ENCODE results near the gene SLC35F3. TPM values are rescaled to one million over a fixed set of nuclear protein-coding genes. Genes with fewer than 3 reads are reported as not detected.

SLC35F3 gene
- total and polyA plus RNA-seq, 3 donors from 2014 or later, result 0.43 to 0.87 (median 0.47) TPM

DNA sequence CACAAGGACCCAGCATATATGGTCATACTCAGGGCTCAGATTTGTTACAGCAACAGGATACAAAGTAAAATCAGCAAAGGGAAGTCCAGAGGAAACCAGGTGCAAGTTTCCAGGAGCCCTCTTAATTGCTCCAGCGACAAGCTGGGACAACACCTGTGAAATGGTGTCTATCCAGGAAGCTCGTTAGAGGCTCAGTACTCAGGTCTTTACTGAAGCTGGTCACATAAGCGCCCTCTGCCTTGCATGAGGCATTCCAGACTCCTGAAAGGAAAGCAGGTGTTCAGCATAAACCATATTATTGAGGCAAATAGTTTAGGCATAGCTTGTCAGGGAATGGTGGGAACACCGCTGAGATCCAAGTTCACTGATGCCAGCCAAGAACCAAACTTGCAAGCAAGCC, 231.0 kb downstream of the SLC35F3 start:
- intact Hi-C loops (cut with DNase I; ENCODE audit: low total_unique reads), result no loop called here
- H3K4me1 ChIP-seq, result no peaks in the 10 kb centered on the region
- no peaks in the 10 kb centered on the region for H3K9me3 ChIP-seq
- H3K27me3 ChIP-seq, result no peaks in the 10 kb centered on the region
- no peak overlapping the region for H3K27ac ChIP-seq
- H3K4me3 ChIP-seq, result no peak overlapping the region
- no peak for DNase-seq
- TF ChIP-seq CTCF (IDR thresholded peaks at IDR 0.05), result no peak
- WGBS, 2 donors, result 64 to 73% methylated on average over 4 of the region's 4 CpGs
- no peaks in the 10 kb centered on the region for H3K36me3 ChIP-seq (ENCODE audit: low read depth, missing control alignments)

GRCh38 chr1:234136073-234136472, 231.6 kb downstream of the SLC35F3 start:
- H3K27ac ChIP-seq, result no peak overlapping the region
- no peak for TF ChIP-seq CTCF (IDR thresholded peaks at IDR 0.05)
- no peak for TF ChIP-seq POLR2A (IDR thresholded peaks at IDR 0.05)
- DNase-seq, result no peak
- H3K4me3 ChIP-seq, result no peak overlapping the region
- no peaks in the 10 kb centered on the region for H3K4me1 ChIP-seq
- H3K27me3 ChIP-seq, result no peaks in the 10 kb centered on the region
- no peaks in the 10 kb centered on the region for H3K36me3 ChIP-seq (ENCODE audit: low read depth, missing control alignments)
- intact Hi-C loops (cut with DNase I; ENCODE audit: low total_unique reads), result no loop called here
- no peaks in the 10 kb centered on the region for H3K9me3 ChIP-seq

DNA sequence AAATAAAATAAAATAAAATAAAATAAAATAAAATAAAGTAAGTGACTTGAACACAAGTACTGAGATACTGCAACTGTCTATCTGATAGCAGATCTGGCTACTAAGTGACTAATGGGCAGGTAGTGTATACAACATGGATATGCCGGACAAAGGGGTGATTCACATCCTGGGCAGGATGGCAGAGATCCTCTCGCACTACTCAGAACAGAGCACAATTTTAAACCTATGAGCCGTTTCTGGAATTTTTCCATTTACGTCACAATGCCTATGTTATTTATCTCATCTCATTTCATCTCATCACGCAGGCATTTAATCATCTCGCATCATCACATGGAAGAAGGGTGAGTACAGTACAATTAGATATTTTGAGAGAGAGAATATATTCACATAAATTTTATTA, 235.5 kb downstream of the SLC35F3 start:
- TF ChIP-seq POLR2A (IDR thresholded peaks at IDR 0.05) (no peak), CTCF (IDR thresholded peaks at IDR 0.05) (no peak)
- Histone ChIP-seq H3K27ac (no peak overlapping the region), H3K4me3 (no peak overlapping the region), H3K27me3 (no peaks in the 10 kb centered on the region), H3K36me3 (ENCODE audit: low read depth, missing control alignments) (no peaks in the 10 kb centered on the region), H3K4me1 (no peaks in the 10 kb centered on the region), H3K9me3 (no peaks in the 10 kb centered on the region)
- intact Hi-C loops (cut with DNase I; ENCODE audit: low total_unique reads), result no loop called here
- no peak for DNase-seq
- whole genome bisulfite sequencing, 2 donors, result 95% methylated on average over 6 of the region's 6 CpGs

DNA sequence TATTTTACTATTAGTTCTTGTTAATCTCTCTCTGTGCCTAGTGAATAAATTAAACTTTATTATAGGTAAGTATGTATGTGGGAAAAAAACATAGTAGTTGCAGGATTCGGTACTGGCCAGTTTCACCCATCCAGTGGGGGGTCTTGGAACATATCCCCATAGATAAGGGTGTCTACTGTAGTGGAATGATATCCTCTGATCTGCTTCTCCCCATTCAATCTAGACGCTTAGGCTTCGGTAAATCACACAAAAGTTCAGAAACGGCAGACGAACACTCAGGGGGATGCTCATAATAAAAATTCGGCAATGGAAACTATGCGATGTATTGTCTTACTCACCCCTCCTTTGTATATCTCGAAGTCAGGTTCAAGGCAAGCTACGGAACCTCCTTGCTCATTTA, 235.9 kb downstream of the SLC35F3 start:
- no peaks in the 10 kb centered on the region for H3K9me3 ChIP-seq
- no peak for TF ChIP-seq CTCF (IDR thresholded peaks at IDR 0.05)
- no peaks in the 10 kb centered on the region for H3K4me1 ChIP-seq
- no peak for DNase-seq
- H3K27me3 ChIP-seq, result no peaks in the 10 kb centered on the region
- H3K27ac ChIP-seq, result no peak overlapping the region
- no peaks in the 10 kb centered on the region for H3K36me3 ChIP-seq (ENCODE audit: low read depth, missing control alignments)
- intact Hi-C loops (cut with DNase I; ENCODE audit: low total_unique reads), result no loop called here
- WGBS, 2 donors, result 74 to 83% methylated on average over 9 of the region's 9 CpGs
- no peak overlapping the region for H3K4me3 ChIP-seq

- no peak overlapping the region for H3K27ac ChIP-seq
- TF ChIP-seq CTCF (IDR thresholded peaks at IDR 0.05), result no peak
- TF ChIP-seq POLR2A (IDR thresholded peaks at IDR 0.05), result no peak
- no peaks in the 10 kb centered on the region for H3K4me1 ChIP-seq
- H3K9me3 ChIP-seq, result no peaks in the 10 kb centered on the region
- H3K27me3 ChIP-seq, result no peaks in the 10 kb centered on the region
- 45 to 58% methylated on average over 2 of the region's 2 CpGs for WGBS, 2 donors
- no peak overlapping the region for H3K4me3 ChIP-seq
- intact Hi-C loops (cut with DNase I; ENCODE audit: low total_unique reads), result no loop called here
- no peak for DNase-seq
- no peaks in the 10 kb centered on the region for H3K36me3 ChIP-seq (ENCODE audit: low read depth, missing control alignments)
These were observed 236.5 kb downstream of the SLC35F3 start for GRCh38 chr1:234141006-234141405.
